ENCODE results near the gene TFAP2C. TPM values are rescaled to one million over a fixed set of nuclear protein-coding genes. Genes with fewer than 3 reads are reported as not detected.

The TFAP2C gene
- total RNA-seq = 10 to 100 TPM in 1 of 2 donors, 1 to 10 TPM in 1; 9.4 to 22.4 TPM

DNA sequence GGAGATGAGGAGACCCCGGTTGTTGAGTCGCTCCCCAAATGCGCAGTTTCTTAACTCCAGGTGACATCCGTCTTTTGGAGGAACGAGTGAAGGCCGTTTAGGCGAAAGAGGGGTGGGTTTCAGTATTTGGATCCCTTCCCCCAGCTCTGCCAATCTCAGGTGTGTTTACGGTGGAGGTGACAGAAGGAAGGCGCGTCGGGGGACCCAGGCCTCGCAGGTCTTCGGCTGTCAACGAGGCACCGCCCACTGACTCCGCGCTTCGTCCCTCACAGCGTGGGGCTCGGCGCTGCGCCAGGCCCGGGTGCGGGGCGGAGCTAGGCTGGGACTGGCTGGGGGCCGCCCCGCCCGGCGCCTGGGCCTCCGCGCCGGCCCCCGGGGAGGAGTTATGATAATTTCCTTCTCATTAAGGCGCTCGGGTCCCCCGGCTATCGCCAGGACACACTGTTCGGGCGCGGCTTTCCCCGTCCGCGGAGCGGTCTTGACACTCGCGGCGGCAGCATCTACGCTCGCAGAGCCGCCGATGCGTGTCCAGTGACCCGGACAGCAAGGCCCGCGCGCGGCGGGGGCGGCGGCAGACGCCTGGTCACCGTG is at the start of gene TFAP2C:
Gene TFAP2C (plus strand): TSS at position 434 of the 591 bp plus-strand sequence. CDS start 239 bp downstream, outside the sequence.
- Histone ChIP-seq H3K27ac (peak within 1 kb of the TSS; percentile 85 to 91), H3K27me3 (replicated peaks; ENCODE audit: insufficient read depth) (peaks cover 3% of the 10 kb centered on the region), H3K4me3 (peak within 1 kb of the TSS; percentile 58 to 74), H3K4me1 (replicated peaks) (no peaks in the 10 kb centered on the region), H3K9me3 (no peaks in the 10 kb centered on the region), H3K36me3 (no peaks in the 10 kb centered on the region)
- DNase-seq (ENCODE audit: low spot score) = peak; percentile 91
- intact Hi-C loops (cut with DNase I) = no loop called here
- peak; percentile 72 for TF ChIP-seq POLR2AphosphoS5 (IDR thresholded peaks at IDR 0.05)
- peak; percentile 97 for TF ChIP-seq POLR2A (IDR thresholded peaks at IDR 0.05)
- TF ChIP-seq, protein P1, sequence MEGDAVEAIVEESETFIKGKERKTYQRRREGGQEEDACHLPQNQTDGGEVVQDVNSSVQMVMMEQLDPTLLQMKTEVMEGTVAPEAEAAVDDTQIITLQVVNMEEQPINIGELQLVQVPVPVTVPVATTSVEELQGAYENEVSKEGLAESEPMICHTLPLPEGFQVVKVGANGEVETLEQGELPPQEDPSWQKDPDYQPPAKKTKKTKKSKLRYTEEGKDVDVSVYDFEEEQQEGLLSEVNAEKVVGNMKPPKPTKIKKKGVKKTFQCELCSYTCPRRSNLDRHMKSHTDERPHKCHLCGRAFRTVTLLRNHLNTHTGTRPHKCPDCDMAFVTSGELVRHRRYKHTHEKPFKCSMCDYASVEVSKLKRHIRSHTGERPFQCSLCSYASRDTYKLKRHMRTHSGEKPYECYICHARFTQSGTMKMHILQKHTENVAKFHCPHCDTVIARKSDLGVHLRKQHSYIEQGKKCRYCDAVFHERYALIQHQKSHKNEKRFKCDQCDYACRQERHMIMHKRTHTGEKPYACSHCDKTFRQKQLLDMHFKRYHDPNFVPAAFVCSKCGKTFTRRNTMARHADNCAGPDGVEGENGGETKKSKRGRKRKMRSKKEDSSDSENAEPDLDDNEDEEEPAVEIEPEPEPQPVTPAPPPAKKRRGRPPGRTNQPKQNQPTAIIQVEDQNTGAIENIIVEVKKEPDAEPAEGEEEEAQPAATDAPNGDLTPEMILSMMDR (IDR thresholded peaks at IDR 0.05) = no peak
- 4% methylated on average over 29 of the region's 62 CpGs for WGBS

DNA sequence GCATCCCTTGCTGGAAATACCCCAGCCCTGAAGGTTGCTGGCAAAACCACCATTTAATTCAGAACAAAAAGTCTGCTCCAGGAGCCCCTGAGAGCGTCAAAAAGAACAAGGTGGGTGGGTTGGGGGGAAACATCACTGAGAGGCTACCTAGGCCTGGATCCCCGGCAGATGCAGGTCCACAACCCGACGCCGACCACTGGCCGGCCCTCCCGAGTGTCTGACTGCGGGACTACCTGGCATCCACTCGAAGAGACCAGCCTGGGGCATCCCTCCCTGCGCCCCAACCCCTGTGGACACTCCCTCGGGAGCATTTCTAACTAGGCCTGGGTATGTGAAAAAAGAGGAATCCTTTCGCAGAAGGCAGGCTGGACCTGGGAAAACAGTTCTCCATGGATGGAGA is 48.9 kb upstream of the TFAP2C start:
- no peaks in the 10 kb centered on the region for H3K36me3 ChIP-seq
- WGBS = 97% methylated on average over 12 of the region's 12 CpGs
- TF ChIP-seq POLR2A (IDR thresholded peaks at IDR 0.05) (no peak), POLR2AphosphoS5 (IDR thresholded peaks at IDR 0.05) (no peak)
- TF ChIP-seq, protein P1 (IDR thresholded peaks at IDR 0.05) = no peak
- H3K4me1 ChIP-seq (replicated peaks) = no peaks in the 10 kb centered on the region
- intact Hi-C loops (cut with DNase I) = no loop called here
- H3K9me3 ChIP-seq = no peaks in the 10 kb centered on the region
- no peak overlapping the region for H3K27ac ChIP-seq
- no peak for DNase-seq (ENCODE audit: low spot score)
- no peak overlapping the region for H3K4me3 ChIP-seq
- H3K27me3 ChIP-seq (replicated peaks; ENCODE audit: insufficient read depth) = no peaks in the 10 kb centered on the region

DNA sequence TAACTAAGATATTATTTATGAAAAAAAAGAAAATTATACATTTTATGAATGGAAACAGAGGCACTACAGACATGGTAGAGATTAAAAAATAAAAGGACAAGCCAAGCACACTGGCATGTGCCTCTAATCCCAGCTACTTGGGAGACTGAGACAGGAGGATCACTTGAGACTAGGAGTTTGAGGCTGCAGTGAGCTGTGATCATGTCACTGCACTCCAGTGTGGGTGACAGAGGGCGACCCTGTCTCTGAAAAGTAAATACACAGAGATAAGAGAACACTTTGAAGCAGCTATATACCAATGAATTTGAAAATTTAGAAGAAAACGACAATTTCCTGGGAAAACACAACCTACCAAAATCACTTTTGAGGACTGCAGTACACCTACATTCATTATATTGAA is 47.4 kb upstream of the TFAP2C start:
- Histone ChIP-seq H3K36me3 (no peaks in the 10 kb centered on the region), H3K27ac (no peak overlapping the region), H3K9me3 (no peaks in the 10 kb centered on the region), H3K4me1 (replicated peaks) (no peaks in the 10 kb centered on the region), H3K4me3 (no peak overlapping the region), H3K27me3 (replicated peaks; ENCODE audit: insufficient read depth) (no peaks in the 10 kb centered on the region)
- 66% methylated on average over 2 of the region's 2 CpGs for WGBS
- intact Hi-C loops (cut with DNase I) = no loop called here
- no peak for TF ChIP-seq POLR2AphosphoS5 (IDR thresholded peaks at IDR 0.05)
- TF ChIP-seq, protein P1 (IDR thresholded peaks at IDR 0.05) = no peak
- TF ChIP-seq POLR2A (IDR thresholded peaks at IDR 0.05) = no peak
- no peak for DNase-seq (ENCODE audit: low spot score)

DNA sequence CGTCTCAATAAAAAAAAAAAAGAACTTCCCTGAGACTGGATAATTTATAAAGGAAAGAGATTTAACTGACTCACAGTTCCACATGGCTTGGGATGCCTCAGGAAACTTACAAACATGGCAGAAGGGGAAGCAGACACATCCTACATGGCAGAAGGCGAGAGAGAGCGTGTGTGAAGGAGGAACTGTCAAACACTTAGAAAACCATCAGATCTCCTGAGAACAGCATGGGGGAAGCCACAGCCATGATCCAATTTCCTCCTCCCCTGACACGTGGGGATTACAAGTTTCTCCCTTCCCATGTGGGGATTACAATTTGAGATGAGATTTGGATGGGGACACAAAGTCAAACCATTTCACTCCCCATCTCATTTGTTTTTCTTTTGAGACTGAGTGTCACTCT is 46.6 kb upstream of the TFAP2C start:
- intact Hi-C loops (cut with DNase I) = no loop called here
- TF ChIP-seq POLR2AphosphoS5 (IDR thresholded peaks at IDR 0.05) = no peak
- no peak for TF ChIP-seq POLR2A (IDR thresholded peaks at IDR 0.05)
- TF ChIP-seq, protein P1 (IDR thresholded peaks at IDR 0.05) = no peak
- no peaks in the 10 kb centered on the region for H3K4me1 ChIP-seq (replicated peaks)

DNA sequence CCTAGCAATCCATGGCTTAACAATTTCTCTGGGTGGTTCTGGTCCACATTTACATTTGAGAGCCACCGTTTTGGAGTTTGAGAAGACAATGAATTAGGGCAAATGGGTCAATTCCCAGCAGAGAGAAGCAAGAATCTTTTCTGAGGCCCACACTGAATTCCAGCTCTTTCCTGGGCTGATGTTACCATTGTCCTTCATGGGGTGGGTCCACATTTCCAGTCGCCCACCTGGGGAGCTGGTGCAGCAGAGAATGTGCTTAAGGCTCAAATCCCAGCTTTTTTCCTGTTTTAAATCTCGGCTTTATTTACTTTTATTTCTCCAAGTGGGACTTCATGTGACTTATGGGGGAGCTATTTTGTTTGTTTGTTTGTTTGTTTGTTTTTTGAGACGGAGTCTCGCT is 44.2 kb upstream of the TFAP2C start:
- H3K36me3 ChIP-seq = no peaks in the 10 kb centered on the region
- no peaks in the 10 kb centered on the region for H3K4me1 ChIP-seq (replicated peaks)
- H3K27ac ChIP-seq = no peak overlapping the region
- TF ChIP-seq, protein P1 (IDR thresholded peaks at IDR 0.05) = no peak
- TF ChIP-seq POLR2AphosphoS5 (IDR thresholded peaks at IDR 0.05) (no peak), POLR2A (IDR thresholded peaks at IDR 0.05) (no peak)
- intact Hi-C loops (cut with DNase I) = no loop called here
- no peak overlapping the region for H3K4me3 ChIP-seq
- WGBS = 94% methylated on average over 5 of the region's 5 CpGs
- DNase-seq (ENCODE audit: low spot score) = no peak
- no peaks in the 10 kb centered on the region for H3K27me3 ChIP-seq (replicated peaks; ENCODE audit: insufficient read depth)
- H3K9me3 ChIP-seq = no peaks in the 10 kb centered on the region

More for the DNA sequence above, 46.6 kb upstream of the TFAP2C start:
- Histone ChIP-seq H3K27me3 (replicated peaks; ENCODE audit: insufficient read depth) (no peaks in the 10 kb centered on the region), H3K4me3 (no peak overlapping the region), H3K36me3 (no peaks in the 10 kb centered on the region), H3K9me3 (no peaks in the 10 kb centered on the region), H3K27ac (no peak overlapping the region)
- WGBS = 69% methylated on average over 4 of the region's 4 CpGs
- no peak for DNase-seq (ENCODE audit: low spot score)

All from prostate gland (tissue), 2 donors.